ENCODE results near the gene PCNX4.

GRCh38 chr14:60204843-60205774 is 113.4 kb downstream of the PCNX4 start:
- TF ChIP-seq CTCF (IDR thresholded peaks at IDR 0.05) (no peak), POLR2A (IDR thresholded peaks at IDR 0.05) (no peak), EP300 (IDR thresholded peaks at IDR 0.05) (no peak)
